DMS53 treated with DMSO at 0.1 percent for 48 hours (cell line): ENCODE measurements around the gene TMEM45A.
"Not testable (repeated sequence)": the region's sequence is repeated elsewhere in the genome, so short reads cannot be mapped to it uniquely, and the experiment has no call there.

Experiments used
- DNase-seq: peaks from one replicate; lab custom pipeline; 2025; ENCODE audit not compliant: unreplicated experiment; lab: John Stamatoyannopoulos, UW

TMEM45A gene

GRCh38 chr3:100483529-100483928, 8.9 kb upstream of the TMEM45A start:
- no peak for DNase-seq

- DNase-seq = no peak
Measured at GRCh38 chr3:100486808-100487207, 5.6 kb upstream of the TMEM45A start.

- DNase-seq = no peak
Measured at GRCh38 chr3:100489118-100489517, 3.3 kb upstream of the TMEM45A start.

- DNase-seq = no peak
Measured at GRCh38 chr3:100496711-100497261, 4.4 kb downstream of the TMEM45A start.

GRCh38 chr3:100499651-100500050, 7.2 kb downstream of the TMEM45A start:
- DNase-seq = no peak

- DNase-seq = no peak
Measured at GRCh38 chr3:100500320-100500880, 8.0 kb downstream of the TMEM45A start.

GRCh38 chr3:100503448-100503847, 11.0 kb downstream of the TMEM45A start:
- DNase-seq = no peak

- DNase-seq = no peak
Measured at GRCh38 chr3:100506355-100506754, 13.9 kb downstream of the TMEM45A start.

- DNase-seq = not testable (repeated sequence)
Measured at GRCh38 chr3:100509818-100510217, 17.4 kb downstream of the TMEM45A start.

GRCh38 chr3:100516232-100516631, 23.8 kb downstream of the TMEM45A start:
- DNase-seq = no peak

GRCh38 chr3:100516838-100517237, 24.4 kb downstream of the TMEM45A start:
- no peak for DNase-seq

- no peak for DNase-seq
Measured at GRCh38 chr3:100517276-100517675, 24.9 kb downstream of the TMEM45A start.

- no peak for DNase-seq
Measured at GRCh38 chr3:100518244-100518643, 25.8 kb downstream of the TMEM45A start.

- DNase-seq = no peak
Measured at GRCh38 chr3:100518983-100519382, 26.6 kb downstream of the TMEM45A start.

- DNase-seq = no peak
Measured at GRCh38 chr3:100521439-100521845, 29.0 kb downstream of the TMEM45A start.

GRCh38 chr3:100522125-100522524, 29.7 kb downstream of the TMEM45A start:
- DNase-seq = no peak

GRCh38 chr3:100523050-100523760, 30.8 kb downstream of the TMEM45A start:
- no peak for DNase-seq

- DNase-seq = no peak
Measured at GRCh38 chr3:100525753-100526612, 33.6 kb downstream of the TMEM45A start.

GRCh38 chr3:100526613-100527346, 34.4 kb downstream of the TMEM45A start:
- no peak for DNase-seq

GRCh38 chr3:100527347-100527735, 34.9 kb downstream of the TMEM45A start:
- no peak for DNase-seq

- DNase-seq = no peak
Measured at GRCh38 chr3:100531093-100531492, 38.7 kb downstream of the TMEM45A start.
